Measurements from ENCODE around the gene FSD2.

FSD2 gene

DNA sequence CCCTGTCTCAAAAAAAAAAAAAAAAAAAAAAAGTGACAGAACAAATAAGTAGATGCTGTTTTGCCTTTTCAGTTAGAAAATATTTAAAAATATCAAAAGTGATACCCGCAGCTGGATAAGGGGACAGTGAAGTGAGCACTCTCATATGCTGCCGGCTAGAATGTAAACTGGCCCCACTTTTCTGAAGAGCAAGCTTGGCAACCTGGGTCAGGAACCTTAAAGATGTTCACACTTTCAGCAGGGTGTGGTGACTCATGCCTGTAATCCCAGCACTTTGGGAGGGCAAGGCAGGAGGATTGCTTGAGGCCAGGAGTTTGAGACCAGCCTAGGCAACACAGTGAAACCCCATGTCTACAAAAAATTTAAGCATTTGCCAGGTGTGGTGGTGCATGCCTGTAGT is 17.4 kb downstream of the FSD2 start:
- no peak overlapping the region for H3K4me3 ChIP-seq (ENCODE audit: low read length)
- H3K9me3 ChIP-seq (ENCODE audit: insufficient read depth, low read length): no peaks in the 10 kb centered on the region
- H4K20me1 ChIP-seq (ENCODE audit: insufficient read depth, low read length): no peaks in the 10 kb centered on the region
- no peak overlapping the region for H2AFZ ChIP-seq (ENCODE audit: low read depth, low read length)
- TF ChIP-seq EZH2phosphoT487 (IDR thresholded peaks at IDR 0.05; ENCODE audit: low read depth): no peak
- TF ChIP-seq, protein P1, sequence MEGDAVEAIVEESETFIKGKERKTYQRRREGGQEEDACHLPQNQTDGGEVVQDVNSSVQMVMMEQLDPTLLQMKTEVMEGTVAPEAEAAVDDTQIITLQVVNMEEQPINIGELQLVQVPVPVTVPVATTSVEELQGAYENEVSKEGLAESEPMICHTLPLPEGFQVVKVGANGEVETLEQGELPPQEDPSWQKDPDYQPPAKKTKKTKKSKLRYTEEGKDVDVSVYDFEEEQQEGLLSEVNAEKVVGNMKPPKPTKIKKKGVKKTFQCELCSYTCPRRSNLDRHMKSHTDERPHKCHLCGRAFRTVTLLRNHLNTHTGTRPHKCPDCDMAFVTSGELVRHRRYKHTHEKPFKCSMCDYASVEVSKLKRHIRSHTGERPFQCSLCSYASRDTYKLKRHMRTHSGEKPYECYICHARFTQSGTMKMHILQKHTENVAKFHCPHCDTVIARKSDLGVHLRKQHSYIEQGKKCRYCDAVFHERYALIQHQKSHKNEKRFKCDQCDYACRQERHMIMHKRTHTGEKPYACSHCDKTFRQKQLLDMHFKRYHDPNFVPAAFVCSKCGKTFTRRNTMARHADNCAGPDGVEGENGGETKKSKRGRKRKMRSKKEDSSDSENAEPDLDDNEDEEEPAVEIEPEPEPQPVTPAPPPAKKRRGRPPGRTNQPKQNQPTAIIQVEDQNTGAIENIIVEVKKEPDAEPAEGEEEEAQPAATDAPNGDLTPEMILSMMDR (IDR thresholded peaks at IDR 0.05; ENCODE audit: low read depth, low read length): no peak
- no peak overlapping the region for H3K27ac ChIP-seq (ENCODE audit: low read length)
- H3K4me2 ChIP-seq (ENCODE audit: low read length): no peak overlapping the region
- no peak overlapping the region for H3K9ac ChIP-seq (ENCODE audit: low read length)
- H3K79me2 ChIP-seq (ENCODE audit: low read length): no peaks in the 10 kb centered on the region
- no peaks in the 10 kb centered on the region for H3K36me3 ChIP-seq (replicated peaks; ENCODE audit: low read depth, low read length)
- H3K27me3 ChIP-seq (ENCODE audit: low read depth, low read length): 0 out of 2 replicates have a peak, but pooled peaks cover 10% of the 10 kb centered on the region
- no peaks in the 10 kb centered on the region for H3K4me1 ChIP-seq (ENCODE audit: low read length)

DNA sequence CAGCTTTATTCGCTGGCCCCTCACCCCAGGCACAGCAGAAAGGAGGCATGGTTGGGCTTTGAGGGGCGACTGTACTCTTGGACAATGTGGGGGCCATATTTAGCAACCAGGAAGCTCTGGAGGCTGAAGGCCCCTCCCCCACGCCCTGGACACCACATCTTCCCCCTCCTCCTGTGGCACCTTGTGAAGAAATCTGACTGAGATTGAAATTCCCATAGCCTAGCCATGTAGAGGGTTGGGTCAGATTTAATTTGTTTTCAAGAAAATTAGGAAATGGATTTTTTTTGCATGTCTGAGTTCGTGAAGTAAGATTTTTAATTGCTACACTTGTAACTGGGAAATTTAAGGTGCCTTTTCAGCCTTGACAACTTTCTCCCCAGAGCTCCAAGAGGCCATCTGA is 24.5 kb downstream of the FSD2 start:
- H3K4me3 ChIP-seq (ENCODE audit: low read length): no peak overlapping the region
- no peak overlapping the region for H3K27ac ChIP-seq (ENCODE audit: low read length)
- H3K4me1 ChIP-seq (ENCODE audit: low read length): no peaks in the 10 kb centered on the region
- no peak for TF ChIP-seq EZH2phosphoT487 (IDR thresholded peaks at IDR 0.05; ENCODE audit: low read depth)
- TF ChIP-seq, protein P1 (IDR thresholded peaks at IDR 0.05; ENCODE audit: low read depth, low read length): no peak
- H3K79me2 ChIP-seq (ENCODE audit: low read length): no peaks in the 10 kb centered on the region
- no peaks in the 10 kb centered on the region for H3K36me3 ChIP-seq (replicated peaks; ENCODE audit: low read depth, low read length)
- H2AFZ ChIP-seq (ENCODE audit: low read depth, low read length): no peak overlapping the region
- no peak overlapping the region for H3K9ac ChIP-seq (ENCODE audit: low read length)
- H3K4me2 ChIP-seq (ENCODE audit: low read length): no peak overlapping the region
- no peaks in the 10 kb centered on the region for H4K20me1 ChIP-seq (ENCODE audit: insufficient read depth, low read length)
- 0 out of 2 replicates have a peak, but pooled peaks cover 5% of the 10 kb centered on the region for H3K27me3 ChIP-seq (ENCODE audit: low read depth, low read length)
- no peaks in the 10 kb centered on the region for H3K9me3 ChIP-seq (ENCODE audit: insufficient read depth, low read length)

DNA sequence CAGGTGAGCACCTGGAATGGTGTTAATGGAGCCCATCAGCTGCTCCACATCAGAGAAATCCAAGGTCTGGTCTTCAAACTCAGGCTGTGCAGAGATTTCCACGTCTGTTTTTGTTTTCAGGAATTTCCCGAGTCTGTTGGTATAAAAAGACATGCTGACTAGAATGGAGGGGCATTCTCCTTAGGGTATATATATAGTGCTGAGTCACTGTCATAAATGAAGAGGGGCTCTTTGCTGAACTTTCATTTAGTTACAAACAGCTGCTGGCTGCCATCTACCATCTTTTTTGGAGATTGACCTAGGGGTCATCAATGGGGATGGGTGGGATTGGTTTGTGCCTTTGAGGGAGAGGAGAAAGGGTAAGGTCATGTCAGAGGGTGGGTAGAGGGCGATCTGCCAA is 27.1 kb downstream of the FSD2 start:
- Histone ChIP-seq H3K27ac (ENCODE audit: low read length) (no peak overlapping the region), H3K27me3 (ENCODE audit: low read depth, low read length) (no peaks in the 10 kb centered on the region), H3K4me1 (ENCODE audit: low read length) (no peaks in the 10 kb centered on the region), H3K9ac (ENCODE audit: low read length) (no peak overlapping the region), H3K36me3 (replicated peaks; ENCODE audit: low read depth, low read length) (no peaks in the 10 kb centered on the region), H3K4me3 (ENCODE audit: low read length) (no peak overlapping the region), H3K9me3 (ENCODE audit: insufficient read depth, low read length) (no peaks in the 10 kb centered on the region), H2AFZ (ENCODE audit: low read depth, low read length) (no peak overlapping the region), H3K4me2 (ENCODE audit: low read length) (no peak overlapping the region), H3K79me2 (ENCODE audit: low read length) (no peaks in the 10 kb centered on the region), H4K20me1 (ENCODE audit: insufficient read depth, low read length) (no peaks in the 10 kb centered on the region)
- no peak for TF ChIP-seq EZH2phosphoT487 (IDR thresholded peaks at IDR 0.05; ENCODE audit: low read depth)
- TF ChIP-seq, protein P1 (IDR thresholded peaks at IDR 0.05; ENCODE audit: low read depth, low read length): no peak

DNA sequence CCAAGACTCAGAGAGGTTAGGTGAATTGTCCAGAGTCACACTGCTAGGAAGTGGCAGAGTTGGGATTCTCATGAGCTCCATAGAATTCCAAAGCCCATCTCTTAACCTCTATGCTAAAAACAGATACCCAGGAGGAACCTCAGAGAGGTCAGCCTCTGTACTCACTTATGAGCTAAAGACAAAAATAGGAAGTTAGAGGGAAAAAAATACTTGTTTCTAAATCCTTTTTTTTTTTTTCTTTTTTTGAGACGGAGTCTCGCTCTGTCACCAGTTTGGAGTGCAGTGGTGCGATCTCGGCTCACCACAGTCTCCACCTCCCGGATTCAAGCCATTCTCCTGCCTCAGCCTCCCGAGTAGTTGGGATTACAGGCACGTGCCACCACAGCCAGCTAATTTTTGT is 31.4 kb downstream of the FSD2 start:
- H4K20me1 ChIP-seq (ENCODE audit: insufficient read depth, low read length): no peaks in the 10 kb centered on the region
- no peak overlapping the region for H3K4me2 ChIP-seq (ENCODE audit: low read length)
- H3K79me2 ChIP-seq (ENCODE audit: low read length): no peaks in the 10 kb centered on the region
- H3K36me3 ChIP-seq (replicated peaks; ENCODE audit: low read depth, low read length): no peaks in the 10 kb centered on the region
- no peaks in the 10 kb centered on the region for H3K27me3 ChIP-seq (ENCODE audit: low read depth, low read length)
- no peak overlapping the region for H3K9ac ChIP-seq (ENCODE audit: low read length)
- H3K4me3 ChIP-seq (ENCODE audit: low read length): no peak overlapping the region
- H3K9me3 ChIP-seq (ENCODE audit: insufficient read depth, low read length): no peaks in the 10 kb centered on the region
- no peak overlapping the region for H2AFZ ChIP-seq (ENCODE audit: low read depth, low read length)
- H3K4me1 ChIP-seq (ENCODE audit: low read length): no peaks in the 10 kb centered on the region
- TF ChIP-seq EZH2phosphoT487 (IDR thresholded peaks at IDR 0.05; ENCODE audit: low read depth): no peak
- TF ChIP-seq, protein P1 (IDR thresholded peaks at IDR 0.05; ENCODE audit: low read depth, low read length): no peak
- H3K27ac ChIP-seq (ENCODE audit: low read length): no peak overlapping the region
